ENCODE results near the gene FAM193A.

FAM193A gene

GRCh38 chr4:2689825-2690700, 153.6 kb downstream of the FAM193A start:
- DNase-seq: no peak

- DNase-seq: no peak
Measured at GRCh38 chr4:2691313-2691712, 154.9 kb downstream of the FAM193A start.

GRCh38 chr4:2691952-2692435, 155.5 kb downstream of the FAM193A start:
- no peak for DNase-seq

- DNase-seq: no peak
Measured at GRCh38 chr4:2694691-2695090, 158.2 kb downstream of the FAM193A start.

DNA sequence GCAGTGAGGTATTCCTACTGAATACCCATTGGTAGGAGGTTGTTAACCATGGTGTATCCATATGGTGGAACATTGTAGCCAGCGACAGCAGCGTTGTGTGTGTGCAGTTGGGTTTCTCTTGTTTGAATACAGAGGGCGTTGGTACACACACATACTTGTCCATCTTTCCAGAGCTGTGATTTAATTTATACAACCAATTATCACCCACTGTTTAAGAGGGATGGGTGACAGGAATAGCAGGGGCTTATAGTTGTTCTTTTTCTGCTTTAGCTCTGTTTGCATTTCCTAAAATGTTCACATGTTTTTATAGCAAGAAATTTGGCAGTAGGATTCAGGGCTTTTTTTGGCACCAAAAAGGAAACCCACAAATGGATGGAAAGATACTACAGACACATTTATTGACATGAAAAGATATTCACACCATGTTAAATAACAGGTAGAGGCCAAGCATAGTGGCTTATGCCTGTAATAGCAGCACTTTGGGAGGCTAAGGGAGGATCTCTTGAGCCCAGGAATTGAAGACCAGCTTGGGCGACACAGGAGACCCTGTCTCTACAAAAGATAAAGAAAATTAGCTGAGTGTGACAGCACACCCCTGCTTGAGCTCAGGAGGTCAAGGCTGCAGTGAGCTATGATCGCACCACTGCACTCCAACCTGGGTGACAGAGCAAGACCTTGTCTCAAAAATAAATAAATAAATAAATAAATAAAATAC, 159.1 kb downstream of the FAM193A start:
- no peak for DNase-seq

- no peak for DNase-seq
Measured at GRCh38 chr4:2696423-2696822, 160.0 kb downstream of the FAM193A start.

- no peak for DNase-seq
Measured at GRCh38 chr4:2697995-2698414, 161.6 kb downstream of the FAM193A start.

DNA sequence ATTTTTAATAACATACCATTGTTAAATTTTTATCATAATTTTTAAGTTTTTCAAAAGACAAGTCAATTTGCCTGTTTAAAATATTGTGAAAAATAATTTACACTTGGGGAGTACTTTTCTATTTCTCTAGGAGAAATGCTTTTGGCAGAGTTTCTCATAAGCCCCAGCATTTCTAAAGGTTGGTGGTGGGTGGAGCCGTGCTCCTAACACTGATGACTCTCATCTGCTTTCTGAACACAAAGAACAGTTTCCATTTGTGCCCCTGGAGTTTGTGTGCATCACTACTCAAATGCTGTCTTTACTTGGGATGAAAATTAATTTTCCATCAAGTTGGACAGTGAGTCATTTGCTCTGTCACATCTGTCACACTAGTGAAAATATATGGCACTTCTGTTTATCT, 162.1 kb downstream of the FAM193A start:
- peak in 7 of 56 donors; percentile 7 to 54 (median 24) for DNase-seq

DNA sequence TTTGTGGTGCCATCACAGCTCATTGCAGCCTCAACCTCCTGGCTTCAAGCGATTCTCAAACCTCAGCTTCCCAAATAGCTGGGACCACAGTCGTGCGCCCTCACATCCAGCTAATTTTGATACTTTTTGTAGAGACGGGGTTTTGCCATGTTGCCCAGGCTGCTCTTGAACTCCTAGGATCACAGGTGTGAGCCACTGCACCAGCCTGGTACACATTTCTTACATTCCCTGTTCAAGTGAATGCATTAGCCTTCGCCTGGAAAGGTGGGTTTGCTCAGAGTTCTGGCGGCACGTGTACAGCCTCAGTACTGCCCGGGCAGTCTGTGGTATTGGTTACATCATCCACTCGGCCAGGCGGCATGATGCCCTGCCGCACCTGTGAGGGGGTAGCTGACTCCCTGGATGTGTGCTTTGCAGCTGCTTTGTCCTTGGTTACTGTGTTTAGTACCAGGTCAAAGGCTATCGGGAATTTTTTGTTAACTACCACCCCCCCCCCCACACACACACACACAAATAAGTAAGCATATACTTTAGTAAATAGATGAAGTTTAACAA, 162.6 kb downstream of the FAM193A start:
- no peak for DNase-seq

GRCh38 chr4:2699534-2699933, 163.1 kb downstream of the FAM193A start:
- DNase-seq: peak in 1 of 56 donors; percentile 7

- no peak for DNase-seq
Measured at GRCh38 chr4:2700031-2700430, 163.6 kb downstream of the FAM193A start.

- DNase-seq: no peak
Measured at GRCh38 chr4:2702361-2702760, 165.9 kb downstream of the FAM193A start.

DNA sequence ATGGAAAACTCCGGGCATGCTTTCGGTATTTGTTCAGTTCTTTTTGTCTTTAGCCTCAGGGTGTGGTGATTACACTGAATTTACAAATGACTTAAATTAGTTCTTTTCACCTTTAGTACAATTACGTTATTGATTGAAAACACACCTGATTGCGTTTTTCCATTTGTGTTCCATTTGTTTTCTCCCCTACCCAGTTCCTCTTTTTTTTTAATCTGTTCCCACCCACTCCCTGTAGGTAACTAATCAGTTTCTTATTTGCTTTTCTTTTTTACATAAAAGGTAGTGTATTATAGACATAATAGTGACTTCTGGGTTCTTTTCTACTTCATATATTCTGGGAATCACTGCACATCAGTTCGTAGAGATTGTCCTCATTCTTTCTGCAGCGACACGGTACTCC, 166.3 kb downstream of the FAM193A start:
- no peak for DNase-seq

GRCh38 chr4:2712261-2712842, 175.9 kb downstream of the FAM193A start:
- no peak for DNase-seq

DNA sequence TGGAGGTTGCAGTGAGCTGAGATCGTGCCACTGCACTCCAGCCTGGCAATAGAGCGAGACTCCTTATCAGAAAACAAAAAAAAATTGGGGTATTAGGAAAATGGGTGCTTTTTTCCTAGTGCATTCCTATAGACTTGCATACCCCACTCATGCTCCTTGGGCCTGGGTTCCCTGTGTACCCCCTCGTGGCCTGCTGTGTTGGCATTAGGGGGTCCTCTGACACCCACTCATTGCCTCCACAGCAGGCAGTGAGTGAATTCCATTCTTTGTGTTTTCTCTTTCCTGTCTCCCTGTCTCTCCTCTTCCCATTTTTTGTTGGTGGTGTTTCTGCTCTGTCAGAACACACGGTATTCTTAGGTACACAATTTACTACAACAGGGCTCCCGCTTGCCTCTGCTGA, 176.9 kb downstream of the FAM193A start:
- no peak for DNase-seq

DNA sequence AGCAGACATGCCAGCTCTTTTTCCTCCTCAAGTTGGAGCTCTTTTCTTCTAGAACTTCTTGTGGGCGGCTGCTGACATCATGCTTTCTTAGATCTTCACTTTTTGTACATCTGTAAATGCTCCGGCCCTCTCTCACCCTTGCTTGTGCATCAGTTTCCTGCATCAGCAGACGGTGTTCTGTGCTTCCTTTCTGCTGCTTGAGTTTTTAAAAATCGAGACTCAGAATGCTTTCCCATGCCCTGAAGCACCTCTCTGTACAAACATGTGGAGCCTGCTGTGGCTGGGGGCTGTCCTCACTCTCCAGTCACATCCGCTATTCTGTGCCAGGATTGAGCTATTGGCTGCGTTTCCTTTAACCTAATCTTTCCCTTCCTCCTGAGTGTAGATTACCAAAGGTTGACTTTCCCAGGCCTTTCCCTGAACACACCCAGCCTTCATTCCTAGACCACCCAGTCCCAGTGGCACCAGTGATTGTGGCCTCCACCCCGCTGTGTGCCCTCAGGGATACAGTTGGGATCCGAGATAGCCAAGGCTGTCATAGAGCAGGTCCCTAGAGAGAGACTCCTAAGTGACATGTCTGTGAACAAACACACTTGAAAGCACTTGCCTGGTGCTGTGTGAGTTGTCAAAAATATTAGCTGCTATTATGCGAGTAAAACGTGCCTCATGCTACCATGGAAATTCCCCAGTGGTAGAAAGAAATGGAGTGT, 177.8 kb downstream of the FAM193A start:
- DNase-seq: peak in 13 of 56 donors; percentile 9 to 59 (median 24)

DNA sequence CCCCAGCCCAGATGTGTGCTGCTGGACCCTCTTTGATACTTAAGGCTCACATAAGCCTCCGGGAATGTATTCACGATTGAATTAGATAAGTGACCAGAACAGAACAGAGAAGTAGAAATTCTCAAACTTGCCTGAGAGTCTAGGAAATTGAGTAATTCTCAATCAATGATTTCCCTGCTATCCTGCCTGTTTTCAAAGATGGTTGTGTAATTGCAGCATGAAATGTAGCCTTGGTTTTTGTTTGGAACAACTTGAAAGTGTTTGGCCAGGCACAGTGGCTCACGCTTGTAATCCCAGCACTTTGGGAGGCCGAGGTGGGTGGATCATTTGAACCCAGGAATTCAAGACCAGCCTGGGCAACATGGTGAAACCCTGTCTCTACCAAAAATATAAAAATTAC, 178.5 kb downstream of the FAM193A start:
- DNase-seq: no peak

- no peak for DNase-seq
Measured at GRCh38 chr4:2715426-2715825, 179.0 kb downstream of the FAM193A start.

DNA sequence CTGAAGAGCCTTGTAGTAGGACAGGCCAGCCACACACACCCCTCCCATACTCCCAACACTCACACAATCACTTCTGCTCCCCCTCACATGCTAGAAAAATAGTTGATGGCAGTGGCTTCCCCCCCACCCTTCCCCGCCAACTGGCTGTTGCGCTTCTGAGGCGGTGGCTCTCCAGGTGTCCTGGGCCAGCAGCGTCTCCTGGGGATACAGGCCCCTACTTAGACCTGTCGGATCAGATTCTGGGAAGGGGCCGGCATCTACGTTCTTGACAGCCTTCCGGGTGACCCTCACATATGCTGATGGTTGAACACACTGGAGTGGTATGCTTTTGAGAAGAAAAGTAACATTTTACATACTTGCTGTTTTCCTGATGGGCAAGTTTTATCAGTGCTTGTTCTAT, 179.8 kb downstream of the FAM193A start:
- no peak for DNase-seq

- no peak for DNase-seq
Measured at GRCh38 chr4:2721586-2721985, 185.1 kb downstream of the FAM193A start.

DNA sequence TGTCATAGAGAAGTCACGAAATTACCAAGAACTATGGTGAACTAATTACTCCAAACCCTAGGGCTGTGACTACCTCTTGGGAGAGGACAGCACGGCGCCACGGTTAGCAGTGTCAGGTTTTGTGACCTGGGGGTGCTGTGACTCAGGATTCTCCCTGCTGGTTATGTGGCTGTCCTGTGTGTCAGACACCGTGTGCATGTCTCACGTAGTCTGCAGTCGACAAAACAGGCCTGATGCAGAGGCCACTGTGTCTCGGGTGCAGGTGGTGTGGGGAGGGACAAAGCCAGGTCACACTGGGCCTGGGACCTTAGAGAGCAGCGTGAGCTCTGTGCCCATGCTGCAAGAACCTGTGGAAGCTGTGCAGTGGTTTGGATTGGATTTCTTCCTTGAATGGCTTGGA, 185.6 kb downstream of the FAM193A start:
- DNase-seq: no peak
